Testis (tissue), 2 donors: ENCODE results near the gene RCL1.

ENCODE experiments used
- CTCF ChIP-seq, 3 experiments: fragments of 450-650 bp in 2 of 3; fragments of 200-600 bp in 1 of 3; sonication (generic) in 1 of 3; IDR thresholded peaks; one replicate each; pipeline ENCODE4 v1.5.1; 2016 to 2019; ENCODE audit warnings: antibody characterized with exemption in 3 of 3, mild to moderate bottlenecking in 2 of 3, moderate library complexity in 1 of 3
- POLR2A ChIP-seq: fragments of 450-650 bp; IDR thresholded peaks from one replicate; pipeline ENCODE4 v1.6.1; 2017; ENCODE audit warnings: antibody characterized with exemption, mild to moderate bottlenecking, moderate library complexity

GRCh38 chr9:4794691-4795090 is 1.9 kb downstream of the RCL1 start:
- TF ChIP-seq CTCF (IDR thresholded peaks at IDR 0.05) (no peak), POLR2A (no peak)
